Gastroesophageal sphincter (tissue), 3 donors: ENCODE measurements around the gene SNX14.

Source experiments
- EP300 ChIP-seq: sonication (generic); formaldehyde crosslinking; IDR thresholded peaks from one replicate; pipeline ENCODE4 v1.6.1; 2017; ENCODE audit warnings: antibody characterized with exemption, mild to moderate bottlenecking
- POLR2A ChIP-seq, 2 donors: fragments of 450-650 bp; IDR thresholded peaks; one replicate each; pipeline ENCODE4 v1.6.1; 2017; ENCODE audit warnings: antibody characterized with exemption in 2 of 2, mild to moderate bottlenecking in 2 of 2, moderate library complexity in 1 of 2
- POLR2AphosphoS5 ChIP-seq: sonication (generic); formaldehyde crosslinking; IDR thresholded peaks from one replicate; pipeline ENCODE4 v1.6.1; 2017; ENCODE audit warnings: antibody characterized with exemption
- TF ChIP-seq, protein P1 (sequence below), 4 experiments: fragments of 200-600 bp in 2 of 4; fragments of 450-650 bp in 2 of 4; sonication (generic) in 1 of 4; IDR thresholded peaks; one replicate each; pipeline ENCODE4 v1.5.1; 2017 to 2019; ENCODE audit warnings: antibody characterized with exemption in 4 of 4, mild to moderate bottlenecking in 2 of 4, moderate library complexity in 2 of 4

DNA sequence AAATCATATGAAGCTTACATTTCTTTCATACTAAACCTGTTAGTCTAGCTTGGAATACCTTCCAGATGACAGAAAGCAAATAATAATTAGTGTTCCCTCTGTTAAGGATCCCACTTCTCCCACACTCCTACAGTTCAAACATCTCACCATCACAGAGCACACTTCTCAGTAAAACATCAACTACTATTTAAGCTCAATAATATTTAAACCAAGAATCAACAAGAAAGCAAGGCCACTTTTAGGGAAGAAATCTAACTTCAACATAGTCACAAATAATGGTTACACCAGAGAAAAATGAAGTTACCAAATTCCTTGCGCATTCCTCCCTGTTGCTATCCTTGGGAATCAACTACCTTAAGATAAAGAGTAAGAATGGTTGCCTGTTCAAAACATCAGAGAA lies 1.6 kb downstream of the SNX14 start:
- TF ChIP-seq, protein P1, sequence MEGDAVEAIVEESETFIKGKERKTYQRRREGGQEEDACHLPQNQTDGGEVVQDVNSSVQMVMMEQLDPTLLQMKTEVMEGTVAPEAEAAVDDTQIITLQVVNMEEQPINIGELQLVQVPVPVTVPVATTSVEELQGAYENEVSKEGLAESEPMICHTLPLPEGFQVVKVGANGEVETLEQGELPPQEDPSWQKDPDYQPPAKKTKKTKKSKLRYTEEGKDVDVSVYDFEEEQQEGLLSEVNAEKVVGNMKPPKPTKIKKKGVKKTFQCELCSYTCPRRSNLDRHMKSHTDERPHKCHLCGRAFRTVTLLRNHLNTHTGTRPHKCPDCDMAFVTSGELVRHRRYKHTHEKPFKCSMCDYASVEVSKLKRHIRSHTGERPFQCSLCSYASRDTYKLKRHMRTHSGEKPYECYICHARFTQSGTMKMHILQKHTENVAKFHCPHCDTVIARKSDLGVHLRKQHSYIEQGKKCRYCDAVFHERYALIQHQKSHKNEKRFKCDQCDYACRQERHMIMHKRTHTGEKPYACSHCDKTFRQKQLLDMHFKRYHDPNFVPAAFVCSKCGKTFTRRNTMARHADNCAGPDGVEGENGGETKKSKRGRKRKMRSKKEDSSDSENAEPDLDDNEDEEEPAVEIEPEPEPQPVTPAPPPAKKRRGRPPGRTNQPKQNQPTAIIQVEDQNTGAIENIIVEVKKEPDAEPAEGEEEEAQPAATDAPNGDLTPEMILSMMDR (IDR thresholded peaks at IDR 0.05) = no peak
- TF ChIP-seq EP300 = no peak
- TF ChIP-seq POLR2A (IDR thresholded peaks at IDR 0.05) = no peak
- TF ChIP-seq POLR2AphosphoS5 = no peak
